Measurements from ENCODE around the gene MAGI2.

Gene MAGI2

DNA sequence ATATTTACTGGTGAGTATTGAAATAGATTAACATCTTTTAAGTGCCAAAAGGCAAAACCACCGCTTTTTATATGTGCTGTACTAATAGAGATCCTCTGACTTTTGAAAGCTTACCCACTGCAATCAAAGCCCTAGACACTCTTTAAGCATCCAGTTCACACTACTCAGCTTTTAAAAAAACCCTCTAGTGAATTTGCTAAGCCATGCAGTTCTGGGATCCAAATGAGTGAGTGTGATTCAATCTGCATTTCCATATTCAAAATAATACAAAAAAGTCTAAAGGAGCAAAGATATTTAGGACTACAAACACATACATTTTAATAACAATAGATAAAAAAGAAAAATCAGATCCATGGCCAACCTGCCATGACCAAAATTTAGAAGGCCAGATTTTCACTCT lies 288.2 kb downstream of the MAGI2 start:
- H3K27me3 ChIP-seq (ENCODE audit: control insufficient read depth in 5 of 5, insufficient read depth in 4 of 5, low read length in 5 of 5): no peaks in the 10 kb centered on the region
- peaks cover 0 to 9% (median 0%) of the 10 kb centered on the region in 5 donors for H3K9me3 ChIP-seq (ENCODE audit: control insufficient read depth in 5 of 5, low read length in 5 of 5)
- H3K4me3 ChIP-seq (ENCODE audit: low read depth in 1 of 5, low read length in 5 of 5): no peak overlapping the region
- no peak overlapping the region for H3K27ac ChIP-seq (ENCODE audit: low read depth, low read length)
- H3K4me1 ChIP-seq (ENCODE audit: control insufficient read depth in 5 of 5, insufficient read depth in 5 of 5, low read length in 5 of 5): peaks cover 0 to 6% (median 0%) of the 10 kb centered on the region in 5 donors
- no peaks in the 10 kb centered on the region for H3K36me3 ChIP-seq (ENCODE audit: control insufficient read depth in 5 of 5, insufficient read depth in 5 of 5, low read length in 5 of 5)
- no peak overlapping the region for H3K9ac ChIP-seq (ENCODE audit: low read length in 5 of 5)

GRCh38 chr7:79159040-79159664 lies 294.3 kb downstream of the MAGI2 start:
- H3K27me3 ChIP-seq (ENCODE audit: control insufficient read depth in 5 of 5, insufficient read depth in 4 of 5, low read length in 5 of 5): no peaks in the 10 kb centered on the region
- no peak overlapping the region for H3K4me3 ChIP-seq (ENCODE audit: low read depth in 1 of 5, low read length in 5 of 5)
- no peaks in the 10 kb centered on the region for H3K36me3 ChIP-seq (ENCODE audit: control insufficient read depth in 5 of 5, insufficient read depth in 5 of 5, low read length in 5 of 5)
- no peak overlapping the region for H3K27ac ChIP-seq (ENCODE audit: low read depth, low read length)
- H3K9ac ChIP-seq (ENCODE audit: low read length in 5 of 5): no peak overlapping the region
- H3K9me3 ChIP-seq (ENCODE audit: control insufficient read depth in 5 of 5, low read length in 5 of 5): peaks cover 0 to 9% (median 3%) of the 10 kb centered on the region in 5 donors
- H3K4me1 ChIP-seq (ENCODE audit: control insufficient read depth in 5 of 5, insufficient read depth in 5 of 5, low read length in 5 of 5): peaks cover 0 to 6% (median 0%) of the 10 kb centered on the region in 5 donors

- Histone ChIP-seq H3K4me3 (ENCODE audit: low read depth in 1 of 5, low read length in 5 of 5) (no peak overlapping the region), H3K27me3 (ENCODE audit: control insufficient read depth in 5 of 5, insufficient read depth in 4 of 5, low read length in 5 of 5) (no peaks in the 10 kb centered on the region), H3K4me1 (ENCODE audit: control insufficient read depth in 5 of 5, insufficient read depth in 5 of 5, low read length in 5 of 5) (no peaks in the 10 kb centered on the region), H3K27ac (ENCODE audit: low read depth, low read length) (no peak overlapping the region), H3K36me3 (ENCODE audit: control insufficient read depth in 5 of 5, insufficient read depth in 5 of 5, low read length in 5 of 5) (no peaks in the 10 kb centered on the region), H3K9me3 (ENCODE audit: control insufficient read depth in 5 of 5, low read length in 5 of 5) (peaks cover 0 to 8% (median 3%) of the 10 kb centered on the region in 5 donors), H3K9ac (ENCODE audit: low read length in 5 of 5) (no peak overlapping the region)
Observed at GRCh38 chr7:79157281-79157680, 296.2 kb downstream of the MAGI2 start.

GRCh38 chr7:79149831-79150230 lies 303.6 kb downstream of the MAGI2 start:
- Histone ChIP-seq H3K9ac (ENCODE audit: low read length in 5 of 5) (no peak overlapping the region), H3K27me3 (ENCODE audit: control insufficient read depth in 5 of 5, insufficient read depth in 4 of 5, low read length in 5 of 5) (no peaks in the 10 kb centered on the region), H3K4me3 (ENCODE audit: low read depth in 1 of 5, low read length in 5 of 5) (no peak overlapping the region), H3K9me3 (ENCODE audit: control insufficient read depth in 5 of 5, low read length in 5 of 5) (no peaks in the 10 kb centered on the region), H3K4me1 (ENCODE audit: control insufficient read depth in 5 of 5, insufficient read depth in 5 of 5, low read length in 5 of 5) (no peaks in the 10 kb centered on the region), H3K27ac (ENCODE audit: low read depth, low read length) (no peak overlapping the region), H3K36me3 (ENCODE audit: control insufficient read depth in 5 of 5, insufficient read depth in 5 of 5, low read length in 5 of 5) (no peaks in the 10 kb centered on the region)

DNA sequence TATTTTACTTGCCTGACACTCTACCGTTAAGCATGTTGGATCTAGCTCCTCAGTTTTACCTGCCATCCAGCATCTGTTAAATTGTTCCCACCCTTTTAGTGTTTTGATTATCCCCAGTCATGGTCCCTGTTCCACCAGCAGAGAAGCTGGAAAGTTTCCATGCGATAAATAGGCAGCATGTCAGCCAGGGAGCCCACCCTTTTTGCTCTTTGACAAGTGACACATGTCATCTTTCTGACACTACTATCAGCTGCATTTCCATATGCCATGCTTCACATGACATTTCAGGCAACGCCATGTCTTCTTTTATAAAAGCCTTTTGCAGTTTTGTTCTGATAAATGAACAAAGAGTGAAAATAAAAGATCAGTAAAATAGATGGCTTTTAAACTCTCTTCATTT lies 310.8 kb downstream of the MAGI2 start:
- Histone ChIP-seq H3K9ac (ENCODE audit: low read length in 5 of 5) (no peak overlapping the region), H3K27ac (ENCODE audit: low read depth, low read length) (no peak overlapping the region), H3K4me1 (ENCODE audit: control insufficient read depth in 5 of 5, insufficient read depth in 5 of 5, low read length in 5 of 5) (no peaks in the 10 kb centered on the region), H3K36me3 (ENCODE audit: control insufficient read depth in 5 of 5, insufficient read depth in 5 of 5, low read length in 5 of 5) (no peaks in the 10 kb centered on the region), H3K4me3 (ENCODE audit: low read depth in 1 of 5, low read length in 5 of 5) (no peak overlapping the region), H3K9me3 (ENCODE audit: control insufficient read depth in 5 of 5, low read length in 5 of 5) (no peaks in the 10 kb centered on the region), H3K27me3 (ENCODE audit: control insufficient read depth in 5 of 5, insufficient read depth in 4 of 5, low read length in 5 of 5) (no peaks in the 10 kb centered on the region)

- no peak overlapping the region for H3K9ac ChIP-seq (ENCODE audit: low read length in 5 of 5)
- H3K4me1 ChIP-seq (ENCODE audit: control insufficient read depth in 5 of 5, insufficient read depth in 5 of 5, low read length in 5 of 5): no peaks in the 10 kb centered on the region
- no peaks in the 10 kb centered on the region for H3K27me3 ChIP-seq (ENCODE audit: control insufficient read depth in 5 of 5, insufficient read depth in 4 of 5, low read length in 5 of 5)
- H3K9me3 ChIP-seq (ENCODE audit: control insufficient read depth in 5 of 5, low read length in 5 of 5): no peaks in the 10 kb centered on the region
- no peaks in the 10 kb centered on the region for H3K36me3 ChIP-seq (ENCODE audit: control insufficient read depth in 5 of 5, insufficient read depth in 5 of 5, low read length in 5 of 5)
- no peak overlapping the region for H3K27ac ChIP-seq (ENCODE audit: low read depth, low read length)
- H3K4me3 ChIP-seq (ENCODE audit: low read depth in 1 of 5, low read length in 5 of 5): no peak overlapping the region
Observed at GRCh38 chr7:79141252-79141651, 312.2 kb downstream of the MAGI2 start.

DNA sequence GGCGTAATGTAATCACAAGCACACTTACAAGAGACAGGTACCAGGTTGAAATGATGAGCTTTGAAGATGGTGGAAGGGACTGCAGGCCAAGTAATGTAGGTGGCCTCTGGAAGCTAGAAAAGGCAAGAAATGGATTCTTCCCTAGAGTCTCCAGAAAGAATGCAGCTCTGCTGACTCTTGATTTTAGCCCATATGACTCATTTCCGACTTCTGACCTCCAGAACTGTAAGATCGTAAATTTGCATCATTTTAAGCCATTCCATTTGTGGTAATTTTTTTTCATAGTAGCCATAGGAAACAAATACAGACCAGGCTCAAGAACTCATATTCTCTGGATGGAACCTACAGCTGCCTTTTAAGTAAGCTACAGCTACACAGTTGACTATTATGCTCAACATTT lies 315.5 kb downstream of the MAGI2 start:
- Histone ChIP-seq H3K36me3 (ENCODE audit: control insufficient read depth in 5 of 5, insufficient read depth in 5 of 5, low read length in 5 of 5) (no peaks in the 10 kb centered on the region), H3K4me1 (ENCODE audit: control insufficient read depth in 5 of 5, insufficient read depth in 5 of 5, low read length in 5 of 5) (no peaks in the 10 kb centered on the region), H3K9me3 (ENCODE audit: control insufficient read depth in 5 of 5, low read length in 5 of 5) (no peaks in the 10 kb centered on the region), H3K4me3 (ENCODE audit: low read depth in 1 of 5, low read length in 5 of 5) (no peak overlapping the region), H3K9ac (ENCODE audit: low read length in 5 of 5) (no peak overlapping the region), H3K27ac (ENCODE audit: low read depth, low read length) (no peak overlapping the region), H3K27me3 (ENCODE audit: control insufficient read depth in 5 of 5, insufficient read depth in 4 of 5, low read length in 5 of 5) (no peaks in the 10 kb centered on the region)

DNA sequence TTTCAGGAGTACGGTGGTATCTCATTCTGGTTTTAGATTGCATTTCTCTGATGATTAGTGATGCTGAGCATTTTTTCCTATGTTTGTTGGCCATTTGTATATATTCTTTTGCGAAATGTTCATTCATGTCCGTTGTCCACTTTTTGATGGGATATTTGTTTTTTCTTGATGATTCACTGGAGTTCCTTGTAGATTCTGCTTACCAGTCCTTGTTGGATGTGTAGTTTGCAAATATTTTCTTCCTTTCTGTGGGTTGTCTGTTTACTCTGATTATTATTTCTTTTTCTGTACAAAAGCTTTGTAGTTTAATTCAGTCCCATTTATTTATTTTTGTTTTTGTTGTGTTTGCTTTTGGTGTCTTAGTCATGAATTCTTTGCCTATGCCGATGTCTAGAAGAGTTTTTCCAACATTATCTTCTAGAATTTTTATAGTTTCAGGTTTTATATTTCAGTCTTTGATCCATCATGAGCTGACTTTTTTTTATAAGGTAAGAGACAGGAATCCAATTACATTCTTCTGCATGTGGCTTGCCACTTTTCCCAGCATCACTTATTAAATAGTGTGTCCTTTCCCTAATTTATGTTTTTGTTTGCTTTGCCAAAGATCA lies 320.5 kb downstream of the MAGI2 start:
- no peaks in the 10 kb centered on the region for H3K36me3 ChIP-seq (ENCODE audit: control insufficient read depth in 5 of 5, insufficient read depth in 5 of 5, low read length in 5 of 5)
- no peaks in the 10 kb centered on the region for H3K4me1 ChIP-seq (ENCODE audit: control insufficient read depth in 5 of 5, insufficient read depth in 5 of 5, low read length in 5 of 5)
- no peak overlapping the region for H3K4me3 ChIP-seq (ENCODE audit: low read depth in 1 of 5, low read length in 5 of 5)
- no peaks in the 10 kb centered on the region for H3K9me3 ChIP-seq (ENCODE audit: control insufficient read depth in 5 of 5, low read length in 5 of 5)
- H3K27ac ChIP-seq (ENCODE audit: low read depth, low read length): no peak overlapping the region
- no peak overlapping the region for H3K9ac ChIP-seq (ENCODE audit: low read length in 5 of 5)
- no peaks in the 10 kb centered on the region for H3K27me3 ChIP-seq (ENCODE audit: control insufficient read depth in 5 of 5, insufficient read depth in 4 of 5, low read length in 5 of 5)

DNA sequence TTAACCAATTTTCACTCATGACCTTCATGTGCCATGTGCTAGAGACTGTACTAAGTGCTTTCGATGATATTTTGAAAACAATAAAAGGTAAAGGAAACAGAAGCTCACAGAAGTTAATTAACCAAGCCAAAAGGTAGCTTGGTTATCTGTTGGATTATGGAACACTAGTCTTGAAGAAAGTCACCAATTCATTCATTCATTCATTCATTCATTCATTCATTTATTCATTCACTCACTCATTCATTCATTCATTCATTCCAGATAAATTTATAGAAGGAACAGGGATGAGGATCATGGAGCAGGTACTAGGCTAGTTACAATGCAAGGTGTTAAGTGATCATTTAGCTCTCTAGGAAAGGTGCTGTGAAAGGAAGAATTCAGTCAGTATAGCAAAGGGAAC lies 322.8 kb downstream of the MAGI2 start:
- no peak overlapping the region for H3K9ac ChIP-seq (ENCODE audit: low read length in 5 of 5)
- no peaks in the 10 kb centered on the region for H3K4me1 ChIP-seq (ENCODE audit: control insufficient read depth in 5 of 5, insufficient read depth in 5 of 5, low read length in 5 of 5)
- H3K36me3 ChIP-seq (ENCODE audit: control insufficient read depth in 5 of 5, insufficient read depth in 5 of 5, low read length in 5 of 5): no peaks in the 10 kb centered on the region
- no peaks in the 10 kb centered on the region for H3K27me3 ChIP-seq (ENCODE audit: control insufficient read depth in 5 of 5, insufficient read depth in 4 of 5, low read length in 5 of 5)
- H3K4me3 ChIP-seq (ENCODE audit: low read depth in 1 of 5, low read length in 5 of 5): no peak overlapping the region
- H3K9me3 ChIP-seq (ENCODE audit: control insufficient read depth in 5 of 5, low read length in 5 of 5): no peaks in the 10 kb centered on the region
- no peak overlapping the region for H3K27ac ChIP-seq (ENCODE audit: low read depth, low read length)

DNA sequence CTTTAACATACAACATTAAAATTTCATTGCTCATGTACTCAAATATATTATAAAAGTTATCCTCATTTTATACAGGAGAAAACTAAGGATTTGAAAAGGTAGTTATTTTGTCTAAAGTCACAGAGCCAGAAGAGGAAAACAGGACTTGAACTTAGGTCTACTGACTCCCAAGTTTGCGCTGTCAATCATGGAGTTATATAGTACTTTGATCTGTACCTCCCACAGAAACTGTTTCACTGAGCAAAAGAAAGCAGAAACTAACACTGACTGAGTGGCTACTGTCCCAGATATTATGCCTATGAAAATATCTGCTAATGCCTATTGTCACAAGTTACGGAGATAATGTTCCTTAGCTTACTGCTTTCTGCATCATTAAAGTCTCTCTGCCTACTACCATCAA lies 329.1 kb downstream of the MAGI2 start:
- no peaks in the 10 kb centered on the region for H3K27me3 ChIP-seq (ENCODE audit: control insufficient read depth in 5 of 5, insufficient read depth in 4 of 5, low read length in 5 of 5)
- H3K4me3 ChIP-seq (ENCODE audit: low read depth in 1 of 5, low read length in 5 of 5): no peak overlapping the region
- H3K36me3 ChIP-seq (ENCODE audit: control insufficient read depth in 5 of 5, insufficient read depth in 5 of 5, low read length in 5 of 5): no peaks in the 10 kb centered on the region
- H3K4me1 ChIP-seq (ENCODE audit: control insufficient read depth in 5 of 5, insufficient read depth in 5 of 5, low read length in 5 of 5): peaks cover 0 to 3% (median 0%) of the 10 kb centered on the region in 5 donors
- H3K9ac ChIP-seq (ENCODE audit: low read length in 5 of 5): no peak overlapping the region
- H3K9me3 ChIP-seq (ENCODE audit: control insufficient read depth in 5 of 5, low read length in 5 of 5): no peaks in the 10 kb centered on the region
- no peak overlapping the region for H3K27ac ChIP-seq (ENCODE audit: low read depth, low read length)

All from subcutaneous abdominal adipose tissue (tissue), 5 donors.